Endothelial cell of umbilical vein (primary cell): ENCODE measurements around the gene KCTD18. TPM values are rescaled to one million over a fixed set of nuclear protein-coding genes. Genes with fewer than 3 reads are reported as not detected.

Experiments used
- BruUV-seq: library from RNA; stranded (reverse); fragments of 400-500 nt; replicated peaks from 2 replicates; lab custom pipeline; 2021; lab: Mats Ljungman, UMichigan
- CTCF ChIA-PET: fragments of 300-600, 350-600 bp; sonication (Branson Sonifier 250); formaldehyde crosslinking; loops from one replicate; lab custom pipeline; 2021; ENCODE audit warnings: antibody characterized with exemption, inconsistent platforms; lab: Charles Lee
- POLR2A ChIA-PET: fragments of 300-600, 350-600 bp; sonication (Branson Sonifier 250); formaldehyde crosslinking; loops from one replicate; lab custom pipeline; 2021; ENCODE audit warnings: antibody characterized with exemption, inconsistent platforms; lab: Charles Lee
- DNase-seq: peaks from one replicate; pipeline ENCODE4 v3.0.0-alpha.2; 2011; ENCODE audit warnings: low read depth, low spot score
- FAIRE-seq: peaks from 2 replicates; lab custom pipeline; 2011; peaks lifted over from hg19 to GRCh38; lab: Jason Lieb, UNC
- H2AFZ ChIP-seq: 2 replicates; pipeline ENCODE4 v1.6.0; 2012; ENCODE audit warnings: low read depth, low read length, control low read depth, inconsistent platforms
- H3K27ac ChIP-seq: 2 replicates; pipeline ENCODE4 v1.5.1; 2011; ENCODE audit warnings: low read depth, mild to moderate bottlenecking, control low read depth, low read length, moderate library complexity; ENCODE audit not compliant: insufficient read depth
- H3K27me3 ChIP-seq, 2 experiments: 2 replicates each; pipeline versions ENCODE4 v1.6.0 to v1.6.1; 2011; ENCODE audit warnings: low read length in 2 of 2, mixed read lengths in 1 of 2; ENCODE audit not compliant: control insufficient read depth in 2 of 2, insufficient read depth in 2 of 2
- H3K36me3 ChIP-seq, 2 experiments: 2 replicates in 1 of 2; 3 replicates in 1 of 2; pipeline ENCODE4 v1.5.1; 2011; ENCODE audit warnings: low read length in 2 of 2, mild to moderate bottlenecking in 1 of 2, moderate library complexity in 1 of 2; ENCODE audit not compliant: control insufficient read depth in 2 of 2, insufficient read depth in 2 of 2; ENCODE audit errors: extremely low read depth in 1 of 2
- H3K4me1 ChIP-seq: 3 replicates; pipeline ENCODE4 v1.5.1; 2011; ENCODE audit warnings: mild to moderate bottlenecking, low read length; ENCODE audit not compliant: control insufficient read depth, insufficient read depth; ENCODE audit errors: extremely low read depth
- H3K4me2 ChIP-seq: 2 replicates; pipeline ENCODE4 v1.6.1; 2011; ENCODE audit warnings: low read length, control low read depth, mixed read lengths; ENCODE audit not compliant: insufficient read depth
- H3K4me3 ChIP-seq, 3 experiments: fragments of 200-600 bp in 1 of 3; sonication (generic), shearing (Covaris generic) in 1 of 3; replicated peaks in 1 of 3; 2 replicates each; pipeline ENCODE4 v1.5.1; 2011 to 2016; ENCODE audit warnings: control low read depth in 3 of 3, low read length in 3 of 3, mild to moderate bottlenecking in 2 of 3, inconsistent platforms in 1 of 3, low read depth in 1 of 3, moderate library complexity in 1 of 3; ENCODE audit not compliant: insufficient read depth in 1 of 3
- H3K79me2 ChIP-seq: 2 replicates; pipeline ENCODE4 v1.6.0; 2012; ENCODE audit warnings: low read length, inconsistent platforms; ENCODE audit not compliant: control insufficient read depth, insufficient read depth
- H3K9ac ChIP-seq: replicated peaks from 2 replicates; pipeline ENCODE3; 2011; ENCODE audit warnings: low read length, control low read depth; ENCODE audit not compliant: insufficient read depth; ENCODE audit errors: extremely low read depth
- H3K9me1 ChIP-seq: replicated peaks from 3 replicates; pipeline ENCODE4 v1.6.0; 2011; ENCODE audit warnings: mild to moderate bottlenecking, low read length; ENCODE audit not compliant: control insufficient read depth, insufficient read depth; ENCODE audit errors: extremely low read depth
- H3K9me3 ChIP-seq: replicated peaks from 2 replicates; pipeline ENCODE4 v1.5.1; 2012; ENCODE audit warnings: low read length, inconsistent platforms; ENCODE audit not compliant: control insufficient read depth, insufficient read depth
- H4K20me1 ChIP-seq: replicated peaks from 2 replicates; pipeline ENCODE3; 2011; ENCODE audit warnings: mild to moderate bottlenecking, low read length; ENCODE audit not compliant: control insufficient read depth, insufficient read depth; ENCODE audit errors: extremely low read depth
- EZH2 ChIP-seq: IDR thresholded peaks from 2 replicates; pipeline ENCODE4 v1.6.1; 2012; ENCODE audit warnings: borderline replicate concordance, low read depth, mild to moderate bottlenecking, moderate library complexity, low read length, inconsistent platforms; ENCODE audit not compliant: severe bottlenecking
- FOS ChIP-seq: IDR thresholded peaks from 2 replicates; pipeline ENCODE4 v1.6.1; 2011; ENCODE audit warnings: mild to moderate bottlenecking, low read length, moderate library complexity, borderline replicate concordance; ENCODE audit not compliant: insufficient read depth
- GATA2 ChIP-seq: IDR thresholded peaks from 2 replicates; pipeline ENCODE4 v1.7.0; 2011; ENCODE audit warnings: low read depth, mild to moderate bottlenecking, moderate library complexity, mixed read lengths, low read length; ENCODE audit not compliant: insufficient read length, insufficient read depth
- JUN ChIP-seq: IDR thresholded peaks from 2 replicates; pipeline ENCODE4 v1.6.1; 2011; ENCODE audit warnings: borderline replicate concordance, low read depth; ENCODE audit not compliant: insufficient read length, insufficient read depth
- MYC ChIP-seq: IDR thresholded peaks from one replicate; pipeline ENCODE4 v1.6.1; 2011; ENCODE audit warnings: mild to moderate bottlenecking, low read depth, low read length
- POLR2A ChIP-seq: IDR thresholded peaks from 2 replicates; pipeline ENCODE4 v1.6.1; 2012; ENCODE audit warnings: low read depth, mild to moderate bottlenecking, control low read depth, low read length
- POLR2AphosphoS5 ChIP-seq: IDR thresholded peaks from 2 replicates; pipeline ENCODE4 v1.6.1; 2012; ENCODE audit warnings: low read depth, mild to moderate bottlenecking, control low read depth, low read length, moderate library complexity; ENCODE audit not compliant: insufficient read depth
- dilution Hi-C: fragments of 300-500 bp; cut with MboI; formaldehyde crosslinking; loops from one replicate; pipeline ENCODE4 v1.15.0; 2019; ENCODE audit warnings: low sequenced_read_pairs; ENCODE audit not compliant: extremely low pct_ligation_motif_present
- intact Hi-C: fragments of 100-400 bp; cut with micrococcal nuclease; formaldehyde crosslinking; loops from one replicate; pipeline ENCODE4 v1.10.0; 2022
- polyA plus RNA-seq, 4 experiments: library from polyadenylated mRNA; depleted of rRNA in 3 of 4; stranded (reverse) in 3 of 4; unstranded in 1 of 4; fragments of >200 nt; gene quantifications; 2 replicates each; pipeline versions ENCODE4 v1.2.1 to v1.2.3, GENCODE V29; 2011 to 2012; ENCODE audit warnings: missing spikeins in 1 of 4
- total RNA-seq: library from RNA; stranded (reverse); gene quantifications from 2 replicates; pipeline ENCODE4 v1.2.3, GENCODE V29; 2021
- TF ChIP-seq, protein P1 (sequence below), 2 donors: IDR thresholded peaks; 1 replicate in 1 of 2; 2 replicates in 1 of 2; pipeline ENCODE4 v1.5.1; 2011; ENCODE audit warnings: low read length in 2 of 2, mild to moderate bottlenecking in 2 of 2, moderate library complexity in 2 of 2, control low read depth in 1 of 2, inconsistent platforms in 1 of 2, low read depth in 1 of 2; ENCODE audit not compliant: insufficient read depth in 1 of 2; ENCODE audit errors: extremely low read depth in 1 of 2
- TF ChIP-seq, protein P2 (sequence below): IDR thresholded peaks from 2 replicates; pipeline ENCODE4 v1.6.1; 2011; ENCODE audit not compliant: insufficient read depth, insufficient read length

The KCTD18 gene
- total and polyA plus RNA-seq, 2 donors (not counting 3 experiments of a cell fraction or from before 2014, with no cell fraction given): 2.6 to 6.6 TPM

DNA sequence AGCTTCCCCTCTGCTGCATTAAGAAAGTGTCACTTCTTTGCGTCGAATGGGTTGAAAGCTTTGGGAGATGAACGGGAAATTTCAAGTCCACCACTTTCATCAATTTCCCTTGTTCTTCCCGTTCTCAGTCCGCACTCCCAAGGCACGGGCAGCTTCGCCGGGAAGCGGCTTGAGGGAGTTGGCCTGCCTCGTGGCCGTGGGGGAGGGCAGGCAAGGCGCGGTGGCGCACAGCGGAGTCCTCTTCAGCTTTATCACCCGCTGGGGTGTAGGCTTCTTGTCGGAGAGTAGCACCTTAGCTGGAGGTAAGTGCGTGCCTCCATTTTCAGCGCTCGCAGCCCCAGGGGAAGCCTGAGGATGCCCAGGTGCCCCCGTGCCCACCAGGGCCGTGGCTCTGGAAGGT, 19.9 kb downstream of the KCTD18 start:
- Histone ChIP-seq H3K36me3 (peaks cover 0 to 2% of the 10 kb centered on the region in 2 experiments), H3K4me3 (no peak overlapping the region), H2AFZ (no peak overlapping the region), H3K4me2 (no peak overlapping the region), H4K20me1 (no peaks in the 10 kb centered on the region), H3K79me2 (no peaks in the 10 kb centered on the region), H3K9ac (no peak overlapping the region), H3K4me1 (no peaks in the 10 kb centered on the region), H3K9me1 (no peaks in the 10 kb centered on the region), H3K27ac (no peak overlapping the region), H3K9me3 (no peaks in the 10 kb centered on the region), H3K27me3 (no peaks in the 10 kb centered on the region)
- DNase-seq: no peak
- ChIA-PET CTCF (no interaction called here), POLR2A (no interaction called here)
- intact Hi-C loops: no loop called here
- no peak for FAIRE-seq
- dilution Hi-C loops: no loop called here
- BruUV-seq: no TSS peak
- TF ChIP-seq MYC: no peak
- TF ChIP-seq EZH2: no peak
- TF ChIP-seq GATA2: no peak
- TF ChIP-seq FOS: no peak
- no peak for TF ChIP-seq JUN
- TF ChIP-seq, protein P1, sequence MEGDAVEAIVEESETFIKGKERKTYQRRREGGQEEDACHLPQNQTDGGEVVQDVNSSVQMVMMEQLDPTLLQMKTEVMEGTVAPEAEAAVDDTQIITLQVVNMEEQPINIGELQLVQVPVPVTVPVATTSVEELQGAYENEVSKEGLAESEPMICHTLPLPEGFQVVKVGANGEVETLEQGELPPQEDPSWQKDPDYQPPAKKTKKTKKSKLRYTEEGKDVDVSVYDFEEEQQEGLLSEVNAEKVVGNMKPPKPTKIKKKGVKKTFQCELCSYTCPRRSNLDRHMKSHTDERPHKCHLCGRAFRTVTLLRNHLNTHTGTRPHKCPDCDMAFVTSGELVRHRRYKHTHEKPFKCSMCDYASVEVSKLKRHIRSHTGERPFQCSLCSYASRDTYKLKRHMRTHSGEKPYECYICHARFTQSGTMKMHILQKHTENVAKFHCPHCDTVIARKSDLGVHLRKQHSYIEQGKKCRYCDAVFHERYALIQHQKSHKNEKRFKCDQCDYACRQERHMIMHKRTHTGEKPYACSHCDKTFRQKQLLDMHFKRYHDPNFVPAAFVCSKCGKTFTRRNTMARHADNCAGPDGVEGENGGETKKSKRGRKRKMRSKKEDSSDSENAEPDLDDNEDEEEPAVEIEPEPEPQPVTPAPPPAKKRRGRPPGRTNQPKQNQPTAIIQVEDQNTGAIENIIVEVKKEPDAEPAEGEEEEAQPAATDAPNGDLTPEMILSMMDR (IDR thresholded peaks at IDR 0.05; ENCODE audit: extremely low read depth in 1 of 2, insufficient read depth in 1 of 2, low read depth in 1 of 2, low read length in 2 of 2): no peak
- no peak for TF ChIP-seq POLR2A
- no peak for TF ChIP-seq POLR2AphosphoS5
- TF ChIP-seq, protein P2, sequence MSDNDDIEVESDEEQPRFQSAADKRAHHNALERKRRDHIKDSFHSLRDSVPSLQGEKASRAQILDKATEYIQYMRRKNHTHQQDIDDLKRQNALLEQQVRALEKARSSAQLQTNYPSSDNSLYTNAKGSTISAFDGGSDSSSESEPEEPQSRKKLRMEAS: no peak
